ENCODE data around the gene LPAR5.
"Not testable (repeated sequence)": the region's sequence is repeated elsewhere in the genome, so short reads cannot be mapped to it uniquely, and the experiment has no call there.

Gene LPAR5

DNA sequence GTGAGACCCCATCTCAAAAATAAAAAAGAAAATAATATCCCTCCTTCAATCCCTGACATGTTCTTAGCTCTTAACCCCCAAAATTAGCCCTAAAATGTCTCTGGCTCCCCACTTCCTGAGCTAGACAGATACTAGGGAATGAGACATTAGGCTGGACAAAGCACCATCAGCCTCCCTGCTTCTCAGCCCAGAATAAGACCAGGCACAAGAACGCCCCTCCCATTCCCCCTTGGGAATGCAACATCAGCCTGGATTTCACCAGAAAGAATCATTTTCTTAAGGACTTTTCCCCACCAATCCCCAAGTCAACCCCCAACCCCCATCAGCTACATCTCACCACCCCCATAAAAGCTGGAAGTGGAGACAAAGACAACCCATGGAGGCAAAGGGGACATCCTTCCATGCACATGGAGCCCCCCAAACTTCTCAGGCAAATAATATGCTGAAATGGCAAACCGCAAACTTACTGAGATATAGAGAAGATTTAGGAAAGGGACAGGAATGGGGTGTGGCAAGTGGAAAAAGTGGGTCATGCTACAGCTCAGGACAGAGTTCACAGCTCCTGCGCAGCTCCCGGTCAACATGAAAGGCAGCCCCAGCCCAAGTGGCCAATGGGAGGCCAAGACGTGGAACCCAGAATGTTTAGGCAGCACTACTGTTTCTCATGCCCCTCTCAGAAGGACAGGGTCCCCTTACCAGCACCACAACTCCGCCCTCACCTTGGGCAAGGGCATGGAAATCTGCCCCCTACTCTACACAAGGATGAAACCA, 31.3 kb downstream of the LPAR5 start:
- Histone ChIP-seq H3K79me2 (ENCODE audit: control insufficient read depth, insufficient read depth, low read length) (peaks cover 40% of the 10 kb centered on the region), H3K36me3 (ENCODE audit: control insufficient read depth, insufficient read depth, low read length) (peaks cover 22% of the 10 kb centered on the region), H3K27ac (ENCODE audit: low read depth, low read length) (no peak overlapping the region), H3K4me3 (ENCODE audit: low read length) (no peak overlapping the region), H2AK5ac (ENCODE audit: low read length) (no peak overlapping the region), H3K4me2 (ENCODE audit: low read length) (peak overlapping the region; percentile 49), H4K8ac (ENCODE audit: low read depth, low read length) (no peak overlapping the region), H3K4ac (ENCODE audit: low read depth, low read length) (no peak overlapping the region), H3K23ac (ENCODE audit: low read length) (no peak overlapping the region), H2BK5ac (ENCODE audit: low read length) (no peak overlapping the region), H3K27me3 (ENCODE audit: insufficient read depth, low read length, poor library complexity) (no peaks in the 10 kb centered on the region), H3K18ac (ENCODE audit: low read length) (no peak overlapping the region), H3K56ac (ENCODE audit: low read length) (peak overlapping the region; percentile 2), H3K4me1 (ENCODE audit: control insufficient read depth, low read depth, low read length) (peaks cover 12% of the 10 kb centered on the region), H3K79me1 (ENCODE audit: low read length) (peaks cover 20% of the 10 kb centered on the region), H2BK120ac (ENCODE audit: low read depth, low read length) (no peak overlapping the region), H2BK15ac (replicated peaks; ENCODE audit: low read depth) (no peak overlapping the region), H4K5ac (ENCODE audit: low read length) (no peak overlapping the region), H3K9ac (ENCODE audit: low read length) (peak overlapping the region; percentile 71)
- no CpG with 5 or more reads among the region's 6 CpGs for WGBS (ENCODE audit: extremely low coverage, insufficient coverage, low lambda C conversion rate)
- DNase-seq = no peak

DNA sequence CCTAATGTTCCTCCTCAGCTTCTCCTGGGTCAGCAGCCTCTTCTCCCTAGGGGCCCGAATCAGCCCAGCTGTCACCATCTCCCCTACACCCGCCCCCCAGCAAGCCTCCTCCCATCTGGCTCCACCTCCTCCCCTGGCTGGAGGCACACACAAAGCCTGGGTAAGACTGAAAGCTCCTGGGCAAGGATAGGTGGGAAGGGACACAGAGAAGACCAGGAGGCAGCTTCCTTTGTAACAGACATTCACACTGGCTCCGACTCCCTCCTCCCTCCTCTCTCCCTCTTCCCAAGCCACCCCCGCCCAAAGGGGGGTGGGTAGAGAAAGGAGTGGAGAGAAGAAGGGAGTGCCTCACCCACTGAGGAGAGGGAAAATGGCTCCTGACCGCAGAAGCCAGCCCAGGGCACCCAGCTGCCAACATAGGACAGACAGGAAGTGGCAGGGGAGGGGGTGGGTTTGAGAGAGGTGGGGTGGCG, 32.6 kb downstream of the LPAR5 start:
- Histone ChIP-seq H4K5ac (ENCODE audit: low read length) (no peak overlapping the region), H2AK5ac (ENCODE audit: low read length) (no peak overlapping the region), H2BK15ac (replicated peaks; ENCODE audit: low read depth) (no peak overlapping the region), H2BK120ac (ENCODE audit: low read depth, low read length) (no peak overlapping the region), H3K4me2 (ENCODE audit: low read length) (no peak overlapping the region), H3K23ac (ENCODE audit: low read length) (no peak overlapping the region), H3K27ac (ENCODE audit: low read depth, low read length) (no peak overlapping the region), H3K79me1 (ENCODE audit: low read length) (peaks cover 20% of the 10 kb centered on the region), H3K9ac (ENCODE audit: low read length) (peak overlapping the region; percentile 1), H3K36me3 (ENCODE audit: control insufficient read depth, insufficient read depth, low read length) (peaks cover 25% of the 10 kb centered on the region), H3K18ac (ENCODE audit: low read length) (no peak overlapping the region), H3K4me3 (ENCODE audit: low read length) (no peak overlapping the region), H3K4ac (ENCODE audit: low read depth, low read length) (no peak overlapping the region), H3K56ac (ENCODE audit: low read length) (peak overlapping the region; percentile 18), H3K4me1 (ENCODE audit: control insufficient read depth, low read depth, low read length) (peaks cover 12% of the 10 kb centered on the region), H2BK5ac (ENCODE audit: low read length) (no peak overlapping the region), H3K79me2 (ENCODE audit: control insufficient read depth, insufficient read depth, low read length) (peaks cover 40% of the 10 kb centered on the region), H3K27me3 (ENCODE audit: insufficient read depth, low read length, poor library complexity) (no peaks in the 10 kb centered on the region), H4K8ac (ENCODE audit: low read depth, low read length) (no peak overlapping the region)
- no CpG with 5 or more reads among the region's 6 CpGs for WGBS (ENCODE audit: extremely low coverage, insufficient coverage, low lambda C conversion rate)
- DNase-seq = peak; percentile 65

DNA sequence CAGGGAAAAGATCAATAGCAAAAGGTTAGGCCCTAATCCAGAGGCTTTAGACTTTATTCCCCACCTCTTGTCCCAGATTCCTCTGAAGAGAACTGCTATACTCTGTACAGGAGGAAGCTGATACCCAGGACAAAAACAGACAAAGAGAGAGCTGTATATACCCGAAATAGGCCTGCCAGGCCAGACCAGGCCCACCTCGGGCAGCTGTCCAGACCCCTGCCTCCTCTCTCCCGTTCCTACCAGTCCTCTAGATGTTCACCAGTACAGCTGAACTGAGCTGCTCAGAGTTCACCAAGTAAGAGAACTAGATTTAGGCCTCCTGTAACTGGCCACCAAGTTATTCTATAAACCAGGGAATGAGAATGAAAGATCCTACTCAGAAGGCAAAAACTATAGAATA, 33.2 kb downstream of the LPAR5 start:
- peaks cover 27% of the 10 kb centered on the region for H3K36me3 ChIP-seq (ENCODE audit: control insufficient read depth, insufficient read depth, low read length)
- no peak overlapping the region for H3K4me2 ChIP-seq (ENCODE audit: low read length)
- H2BK5ac ChIP-seq (ENCODE audit: low read length) = no peak overlapping the region
- H3K56ac ChIP-seq (ENCODE audit: low read length) = no peak overlapping the region
- no peak overlapping the region for H2BK120ac ChIP-seq (ENCODE audit: low read depth, low read length)
- no peaks in the 10 kb centered on the region for H3K27me3 ChIP-seq (ENCODE audit: insufficient read depth, low read length, poor library complexity)
- H2AK5ac ChIP-seq (ENCODE audit: low read length) = no peak overlapping the region
- no peak overlapping the region for H3K4ac ChIP-seq (ENCODE audit: low read depth, low read length)
- H4K8ac ChIP-seq (ENCODE audit: low read depth, low read length) = no peak overlapping the region
- no CpG with 5 or more reads among the region's 3 CpGs for WGBS (ENCODE audit: extremely low coverage, insufficient coverage, low lambda C conversion rate)
- H3K4me3 ChIP-seq (ENCODE audit: low read length) = no peak overlapping the region
- no peak overlapping the region for H3K18ac ChIP-seq (ENCODE audit: low read length)
- H2BK15ac ChIP-seq (replicated peaks; ENCODE audit: low read depth) = no peak overlapping the region
- peaks cover 40% of the 10 kb centered on the region for H3K79me2 ChIP-seq (ENCODE audit: control insufficient read depth, insufficient read depth, low read length)
- no peak overlapping the region for H3K23ac ChIP-seq (ENCODE audit: low read length)
- no peak overlapping the region for H3K27ac ChIP-seq (ENCODE audit: low read depth, low read length)
- peaks cover 20% of the 10 kb centered on the region for H3K79me1 ChIP-seq (ENCODE audit: low read length)
- peaks cover 12% of the 10 kb centered on the region for H3K4me1 ChIP-seq (ENCODE audit: control insufficient read depth, low read depth, low read length)
- DNase-seq = no peak
- no peak overlapping the region for H4K5ac ChIP-seq (ENCODE audit: low read length)
- no peak overlapping the region for H3K9ac ChIP-seq (ENCODE audit: low read length)

DNA sequence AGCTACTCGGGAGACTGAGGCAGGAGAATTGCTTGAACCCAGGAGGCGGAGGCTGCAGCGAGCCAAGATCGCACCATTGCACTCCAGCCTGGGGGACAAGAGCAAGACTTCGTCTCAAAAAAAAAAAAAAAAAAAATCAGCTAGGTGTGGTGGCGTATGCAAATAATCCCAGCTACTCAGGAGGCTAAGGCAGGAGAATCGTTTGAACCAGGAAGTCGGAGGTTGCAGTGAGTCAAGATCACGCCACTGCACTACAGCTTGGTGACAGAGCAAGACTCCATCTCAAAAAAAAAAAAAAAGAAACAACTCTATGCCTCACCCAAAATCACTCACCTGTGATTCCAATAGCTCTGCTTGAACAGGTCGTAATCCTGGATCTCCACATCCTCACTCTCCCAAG, 40.1 kb downstream of the LPAR5 start:
- not testable (repeated sequence) for H3K4me2 ChIP-seq (ENCODE audit: low read length); H3K27me3 ChIP-seq (ENCODE audit: insufficient read depth, low read length, poor library complexity); H3K56ac ChIP-seq (ENCODE audit: low read length); H3K79me1 ChIP-seq (ENCODE audit: low read length); H3K27ac ChIP-seq (ENCODE audit: low read depth, low read length); DNase-seq; H3K18ac ChIP-seq (ENCODE audit: low read length); H3K79me2 ChIP-seq (ENCODE audit: control insufficient read depth, insufficient read depth, low read length); H3K23ac ChIP-seq (ENCODE audit: low read length); H2BK15ac ChIP-seq (replicated peaks; ENCODE audit: low read depth); H2BK120ac ChIP-seq (ENCODE audit: low read depth, low read length); H3K4me3 ChIP-seq (ENCODE audit: low read length); H4K5ac ChIP-seq (ENCODE audit: low read length); H2AK5ac ChIP-seq (ENCODE audit: low read length); H3K9ac ChIP-seq (ENCODE audit: low read length); H3K4ac ChIP-seq (ENCODE audit: low read depth, low read length); H4K8ac ChIP-seq (ENCODE audit: low read depth, low read length); H3K4me1 ChIP-seq (ENCODE audit: control insufficient read depth, low read depth, low read length); H2BK5ac ChIP-seq (ENCODE audit: low read length)
- WGBS (ENCODE audit: extremely low coverage, insufficient coverage, low lambda C conversion rate) = no CpG with 5 or more reads among the region's 10 CpGs
- H3K36me3 ChIP-seq (ENCODE audit: control insufficient read depth, insufficient read depth, low read length) = peaks cover 39% of the 10 kb centered on the region

DNA sequence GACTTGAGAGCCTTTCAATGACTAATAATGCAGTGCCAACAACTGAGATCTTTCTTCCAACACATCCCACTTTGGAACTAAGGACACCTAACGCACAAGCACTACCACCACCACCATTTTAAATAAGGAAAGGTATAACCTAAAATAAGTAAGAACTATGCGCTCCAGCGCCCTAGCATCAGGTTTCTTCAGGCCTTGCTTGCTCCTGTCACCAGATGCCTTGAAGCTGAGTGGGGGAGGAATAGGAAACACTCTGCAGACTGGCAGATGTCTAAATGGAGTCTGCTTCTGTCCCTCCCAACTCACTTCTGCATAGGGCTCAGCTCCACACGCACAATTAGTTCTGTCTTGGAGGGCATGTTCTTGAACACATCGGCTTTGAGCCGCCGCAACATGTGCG, 43.7 kb downstream of the LPAR5 start:
- DNase-seq = no peak
- Histone ChIP-seq H3K27me3 (ENCODE audit: insufficient read depth, low read length, poor library complexity) (no peaks in the 10 kb centered on the region), H3K79me1 (ENCODE audit: low read length) (peaks cover 2% of the 10 kb centered on the region), H2BK120ac (ENCODE audit: low read depth, low read length) (no peak overlapping the region), H3K4me3 (ENCODE audit: low read length) (no peak overlapping the region), H3K56ac (ENCODE audit: low read length) (no peak overlapping the region), H3K4ac (ENCODE audit: low read depth, low read length) (no peak overlapping the region), H3K4me2 (ENCODE audit: low read length) (no peak overlapping the region), H2BK5ac (ENCODE audit: low read length) (no peak overlapping the region), H4K8ac (ENCODE audit: low read depth, low read length) (no peak overlapping the region), H3K23ac (ENCODE audit: low read length) (no peak overlapping the region), H4K5ac (ENCODE audit: low read length) (no peak overlapping the region), H3K4me1 (ENCODE audit: control insufficient read depth, low read depth, low read length) (no peaks in the 10 kb centered on the region), H3K27ac (ENCODE audit: low read depth, low read length) (no peak overlapping the region), H3K36me3 (ENCODE audit: control insufficient read depth, insufficient read depth, low read length) (peaks cover 35% of the 10 kb centered on the region), H3K18ac (ENCODE audit: low read length) (no peak overlapping the region), H3K9ac (ENCODE audit: low read length) (no peak overlapping the region), H3K79me2 (ENCODE audit: control insufficient read depth, insufficient read depth, low read length) (no peaks in the 10 kb centered on the region), H2AK5ac (ENCODE audit: low read length) (no peak overlapping the region), H2BK15ac (replicated peaks; ENCODE audit: low read depth) (no peak overlapping the region)
- no CpG with 5 or more reads among the region's 8 CpGs for WGBS (ENCODE audit: extremely low coverage, insufficient coverage, low lambda C conversion rate)

DNA sequence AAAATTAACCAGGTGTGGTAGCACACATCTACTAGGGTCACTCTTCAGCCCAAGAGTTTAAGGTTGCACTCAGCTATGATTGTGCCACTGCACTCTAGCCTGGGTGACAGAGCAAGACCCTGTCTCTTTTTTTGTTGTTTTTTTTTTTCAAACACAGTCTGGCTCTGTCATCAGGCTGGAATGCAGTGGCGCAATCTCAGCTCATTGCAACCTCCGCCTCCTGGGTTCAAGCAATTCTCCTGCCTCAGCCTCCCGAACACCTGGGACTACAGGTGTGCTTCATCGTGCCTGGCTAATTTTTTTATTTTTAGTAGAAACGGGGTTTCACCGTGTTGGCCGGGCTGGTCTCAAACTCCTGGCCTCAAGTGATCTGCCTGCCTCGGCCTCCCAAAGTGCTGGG, 49.2 kb downstream of the LPAR5 start:
- H3K79me1 ChIP-seq (ENCODE audit: low read length); H3K27ac ChIP-seq (ENCODE audit: low read depth, low read length): not testable (repeated sequence)

More for the DNA sequence above, 49.2 kb downstream of the LPAR5 start:
- not testable (repeated sequence) for H3K4ac ChIP-seq (ENCODE audit: low read depth, low read length); H3K4me3 ChIP-seq (ENCODE audit: low read length); H3K4me2 ChIP-seq (ENCODE audit: low read length); H3K79me2 ChIP-seq (ENCODE audit: control insufficient read depth, insufficient read depth, low read length); H3K4me1 ChIP-seq (ENCODE audit: control insufficient read depth, low read depth, low read length); H3K27me3 ChIP-seq (ENCODE audit: insufficient read depth, low read length, poor library complexity); H2BK120ac ChIP-seq (ENCODE audit: low read depth, low read length); H3K23ac ChIP-seq (ENCODE audit: low read length); H4K8ac ChIP-seq (ENCODE audit: low read depth, low read length); H3K18ac ChIP-seq (ENCODE audit: low read length); H2AK5ac ChIP-seq (ENCODE audit: low read length); DNase-seq; H3K9ac ChIP-seq (ENCODE audit: low read length); H2BK5ac ChIP-seq (ENCODE audit: low read length); H4K5ac ChIP-seq (ENCODE audit: low read length); H3K56ac ChIP-seq (ENCODE audit: low read length); H2BK15ac ChIP-seq (replicated peaks; ENCODE audit: low read depth)
- H3K36me3 ChIP-seq (ENCODE audit: control insufficient read depth, insufficient read depth, low read length) = peaks cover 20% of the 10 kb centered on the region
- WGBS (ENCODE audit: extremely low coverage, insufficient coverage, low lambda C conversion rate) = no CpG with 5 or more reads among the region's 8 CpGs

All from mesendoderm (in vitro differentiated cells).